ENCODE data around the gene CBLIF. TPM values are rescaled to one million over a fixed set of nuclear protein-coding genes. Genes with fewer than 3 reads are reported as not detected.
"Not testable (repeated sequence)": the region's sequence is repeated elsewhere in the genome, so short reads cannot be mapped to it uniquely, and the experiment has no call there.

CBLIF gene
- polyA plus RNA-seq: not detected

DNA sequence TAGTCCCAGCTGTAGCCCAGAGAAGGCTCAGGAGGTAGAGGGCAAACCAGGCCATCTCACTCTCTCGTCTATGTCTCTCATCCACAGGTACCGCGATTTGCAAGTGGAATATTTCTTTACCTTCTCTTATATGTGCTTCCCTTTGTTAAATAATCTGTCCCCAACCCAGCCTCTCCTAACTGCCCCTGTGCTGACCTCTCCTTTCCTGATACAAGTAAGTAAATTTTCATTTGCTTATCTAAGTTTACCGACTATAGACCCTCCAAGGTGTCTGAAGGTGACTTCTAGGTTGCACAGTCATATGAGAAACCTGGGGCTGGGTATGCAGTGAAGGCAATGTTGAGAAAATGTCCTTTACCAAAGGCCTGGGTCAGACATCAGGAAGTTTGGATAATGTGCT, at the start of gene CBLIF:
Gene CBLIF (minus strand): TSS at position 101 of the 400 bp plus-strand sequence. CDS start 46 bp downstream, at position 55.
- H3K4me1 Mint-ChIP-seq: no peaks in the 10 kb centered on the region
- H3K4me3 Mint-ChIP-seq: no peak within 1 kb of the TSS
- H3K27me3 Mint-ChIP-seq: peaks cover 2% of the 10 kb centered on the region
- no peaks in the 10 kb centered on the region for H3K36me3 Mint-ChIP-seq
- no peak within 1 kb of the TSS for H3K27ac Mint-ChIP-seq
- peaks cover 0 to 4% (median 0%) of the 10 kb centered on the region in 3 donors for H3K9me3 Mint-ChIP-seq

DNA sequence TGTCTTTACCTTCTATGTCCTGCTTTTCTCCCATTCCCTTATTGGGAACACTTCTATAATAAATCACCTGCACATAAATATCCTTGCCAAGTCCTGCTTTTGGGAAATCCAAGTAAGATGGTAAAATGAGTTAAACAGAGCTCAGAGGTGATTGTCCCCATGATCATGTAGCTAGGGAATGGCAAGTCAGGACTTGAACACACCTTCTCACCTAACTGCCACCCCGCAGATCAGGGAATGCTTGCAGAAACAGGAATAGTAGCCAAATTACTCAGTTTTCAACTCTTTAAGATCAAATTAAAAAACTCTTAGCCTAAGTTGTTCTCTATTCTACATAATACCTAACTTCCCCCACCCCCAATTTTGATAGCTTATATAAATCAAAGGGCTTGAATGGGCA, 49.3 kb upstream of the CBLIF start:
- Mint-ChIP-seq H3K4me3 (no peak overlapping the region), H3K27me3 (peaks cover 10% of the 10 kb centered on the region), H3K9me3 (peaks cover 7 to 12% (median 9%) of the 10 kb centered on the region in 3 donors)

DNA sequence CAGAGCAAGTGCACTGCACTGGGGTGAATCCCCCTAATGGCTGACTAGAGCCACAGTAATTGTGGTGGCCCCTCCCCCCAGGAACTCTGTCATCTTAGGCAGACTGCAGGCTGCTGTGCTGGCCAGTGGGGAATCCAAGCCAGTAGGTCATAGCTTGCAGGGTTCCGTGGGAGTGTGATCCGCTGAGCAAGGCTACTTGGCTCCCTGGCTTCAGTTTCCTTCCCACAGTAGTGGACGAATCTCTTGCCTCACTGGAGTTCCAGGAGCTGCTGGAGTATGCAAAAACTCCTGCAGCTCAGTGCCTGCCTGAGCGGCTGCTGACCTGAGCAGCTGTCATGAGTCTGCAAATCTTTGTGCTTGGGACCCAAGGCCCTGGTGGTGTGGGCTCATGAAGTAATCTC, 46.5 kb upstream of the CBLIF start:
- peaks cover 4% of the 10 kb centered on the region for H3K36me3 Mint-ChIP-seq
- H3K27me3 Mint-ChIP-seq: peaks cover 10% of the 10 kb centered on the region
- no peak overlapping the region for H3K4me3 Mint-ChIP-seq
- peaks cover 14 to 28% (median 27%) of the 10 kb centered on the region in 3 donors for H3K9me3 Mint-ChIP-seq
- H3K27ac Mint-ChIP-seq: no peak overlapping the region
- H3K4me1 Mint-ChIP-seq: no peaks in the 10 kb centered on the region

More for the DNA sequence above, 49.3 kb upstream of the CBLIF start:
- no peaks in the 10 kb centered on the region for H3K4me1 Mint-ChIP-seq
- no peak overlapping the region for H3K27ac Mint-ChIP-seq
- peaks cover 2% of the 10 kb centered on the region for H3K36me3 Mint-ChIP-seq

DNA sequence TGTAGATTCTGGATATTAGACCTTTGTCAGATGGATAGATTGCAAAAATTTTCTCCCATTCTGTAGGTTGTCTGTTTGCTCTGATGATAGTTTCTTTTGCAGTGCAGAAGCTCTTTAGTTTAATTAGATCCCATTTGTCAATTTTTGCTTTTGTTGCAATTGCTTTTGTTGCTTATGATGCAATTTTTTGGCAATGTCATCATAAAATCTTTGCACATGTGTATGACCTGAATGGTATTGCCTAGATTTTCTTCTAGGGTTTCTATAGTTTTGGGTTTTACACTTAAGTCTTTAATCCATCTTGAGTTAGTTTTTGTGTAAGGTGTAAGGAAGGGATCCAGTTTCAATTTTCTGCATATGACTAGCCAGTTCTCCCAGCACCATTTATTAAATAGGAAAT, 41.9 kb upstream of the CBLIF start:
- H3K27me3 Mint-ChIP-seq, H3K27ac Mint-ChIP-seq, H3K36me3 Mint-ChIP-seq, H3K4me3 Mint-ChIP-seq, H3K4me1 Mint-ChIP-seq: not testable (repeated sequence)
- peaks cover 14 to 35% (median 27%) of the 10 kb centered on the region in 3 donors for H3K9me3 Mint-ChIP-seq

GRCh38 chr11:59883597-59883996, 38.3 kb upstream of the CBLIF start:
- Mint-ChIP-seq H3K27me3 (peaks cover 2% of the 10 kb centered on the region), H3K27ac (no peak overlapping the region), H3K9me3 (peaks cover 6 to 18% (median 9%) of the 10 kb centered on the region in 3 donors), H3K4me3 (no peak overlapping the region), H3K36me3 (no peaks in the 10 kb centered on the region), H3K4me1 (no peaks in the 10 kb centered on the region)

DNA sequence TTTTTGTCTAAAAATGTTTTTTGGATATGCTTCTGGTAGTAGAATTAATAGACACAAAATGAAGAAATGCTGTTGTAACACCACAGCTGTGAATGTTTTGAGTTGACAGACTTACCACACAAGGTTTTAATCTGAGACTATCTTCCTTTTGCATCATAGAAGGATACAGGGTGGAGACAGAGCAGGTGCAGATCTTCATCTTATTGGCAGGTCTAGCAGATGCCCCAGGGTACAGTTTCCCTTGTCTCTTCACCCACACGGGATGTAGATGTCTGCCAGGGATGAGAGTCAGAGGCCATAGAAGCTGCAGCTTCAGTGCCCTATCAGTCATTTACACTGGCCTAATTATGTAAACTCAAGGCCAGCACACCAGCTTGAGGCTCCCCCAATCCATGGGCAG, 34.3 kb upstream of the CBLIF start:
- H3K27me3 Mint-ChIP-seq: peaks cover 5% of the 10 kb centered on the region
- H3K4me1 Mint-ChIP-seq: no peaks in the 10 kb centered on the region
- H3K27ac Mint-ChIP-seq: no peak overlapping the region
- no peak overlapping the region for H3K4me3 Mint-ChIP-seq
- no peaks in the 10 kb centered on the region for H3K9me3 Mint-ChIP-seq
- H3K36me3 Mint-ChIP-seq: no peaks in the 10 kb centered on the region

GRCh38 chr11:59878575-59878974, 33.3 kb upstream of the CBLIF start, which contains the start of gene OOSP3:
Gene OOSP3, plus strand, starts transcription at chr11:59878782. Its CDS starts 27 bp downstream, at chr11:59878809.
- peaks cover 5% of the 10 kb centered on the region for H3K27me3 Mint-ChIP-seq
- no peaks in the 10 kb centered on the region for H3K36me3 Mint-ChIP-seq
- no peaks in the 10 kb centered on the region for H3K4me1 Mint-ChIP-seq
- no peaks in the 10 kb centered on the region for H3K9me3 Mint-ChIP-seq
- no peak within 1 kb of the TSS for H3K27ac Mint-ChIP-seq
- no peak within 1 kb of the TSS for H3K4me3 Mint-ChIP-seq

- Mint-ChIP-seq H3K36me3 (no peaks in the 10 kb centered on the region), H3K4me1 (no peaks in the 10 kb centered on the region), H3K27me3 (peaks cover 5% of the 10 kb centered on the region), H3K27ac (no peak overlapping the region), H3K9me3 (no peaks in the 10 kb centered on the region), H3K4me3 (no peak overlapping the region)
Observed at GRCh38 chr11:59877784-59878183, 32.5 kb upstream of the CBLIF start.

DNA sequence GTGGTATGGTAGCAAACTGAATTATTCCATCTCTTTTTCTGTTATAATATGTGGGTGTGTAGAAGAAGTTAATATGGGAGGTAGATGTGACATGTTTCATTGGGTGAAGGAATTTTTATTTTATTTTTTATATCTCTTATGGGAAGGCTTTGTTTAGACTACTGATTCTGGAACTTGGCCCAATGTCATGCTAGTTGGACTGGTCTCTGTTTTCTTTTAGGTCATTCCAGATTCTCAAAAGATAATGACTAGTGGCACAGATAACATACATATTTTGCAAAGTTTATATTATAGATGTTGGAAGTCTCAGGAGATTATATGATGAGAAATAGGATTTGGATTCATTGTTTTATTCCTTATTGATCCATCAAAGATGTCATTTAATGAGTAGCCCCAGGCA, 32.0 kb upstream of the CBLIF start:
- peaks cover 5% of the 10 kb centered on the region for H3K27me3 Mint-ChIP-seq
- H3K36me3 Mint-ChIP-seq: no peaks in the 10 kb centered on the region
- no peaks in the 10 kb centered on the region for H3K9me3 Mint-ChIP-seq
- peak overlapping the region in 1 of 3 donors; percentile 13 for H3K27ac Mint-ChIP-seq
- no peak overlapping the region for H3K4me3 Mint-ChIP-seq
- no peaks in the 10 kb centered on the region for H3K4me1 Mint-ChIP-seq

DNA sequence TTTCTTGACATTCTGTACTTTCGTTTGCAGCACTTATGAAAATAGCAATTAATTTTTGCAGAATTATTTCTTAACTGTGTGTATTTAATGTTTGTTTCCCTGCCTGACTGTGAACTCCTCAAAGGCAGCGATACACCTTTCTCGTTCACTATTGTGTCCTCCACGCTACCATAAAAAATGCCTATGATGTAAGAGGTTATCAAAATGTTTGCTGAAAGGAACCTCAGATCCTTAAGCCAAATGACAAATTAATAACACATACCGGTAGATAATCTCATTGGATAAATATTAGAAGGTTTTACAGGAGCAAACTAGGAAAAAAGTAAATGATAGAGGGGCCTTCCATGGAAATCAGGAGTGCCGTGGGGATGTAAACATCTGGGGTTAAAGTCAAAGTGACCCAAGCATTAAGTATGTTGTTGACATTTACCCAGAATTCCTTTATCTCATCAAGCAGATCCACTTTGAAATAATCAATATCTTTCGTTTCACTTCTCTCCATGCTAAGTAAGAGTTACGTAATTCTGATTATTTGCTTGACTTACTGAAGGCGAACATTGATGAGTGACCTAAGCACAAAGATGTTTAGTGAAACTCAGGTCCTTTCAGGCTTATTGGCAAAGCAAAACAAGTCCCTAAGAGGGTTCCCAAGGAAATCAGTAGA, 30.7 kb upstream of the CBLIF start:
- Mint-ChIP-seq H3K27me3 (peaks cover 5% of the 10 kb centered on the region), H3K4me1 (no peaks in the 10 kb centered on the region), H3K9me3 (peaks cover 0 to 2% (median 0%) of the 10 kb centered on the region in 3 donors), H3K4me3 (no peak overlapping the region), H3K36me3 (no peaks in the 10 kb centered on the region), H3K27ac (no peak overlapping the region)

DNA sequence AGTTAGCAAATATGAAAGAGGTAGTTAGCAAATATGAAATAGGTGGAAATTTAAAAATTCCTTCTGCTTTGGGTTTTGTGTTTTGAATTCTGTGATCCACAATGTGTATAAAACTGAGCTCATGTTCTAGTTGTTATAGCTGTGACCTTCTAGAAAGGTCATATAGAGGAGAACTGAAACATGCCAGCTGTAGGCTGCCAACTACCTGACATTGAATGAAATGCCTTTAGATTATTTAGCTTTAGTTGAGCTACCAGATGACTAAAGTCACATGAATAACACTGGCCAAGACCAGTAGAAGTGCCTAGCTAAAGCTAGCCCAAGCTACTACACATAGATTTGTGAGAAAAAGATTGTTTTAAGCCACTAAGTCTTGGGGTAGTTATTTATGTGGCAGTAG, 26.8 kb upstream of the CBLIF start:
- no peaks in the 10 kb centered on the region for H3K36me3 Mint-ChIP-seq
- peak overlapping the region in 1 of 3 donors; percentile 40 for H3K27ac Mint-ChIP-seq
- H3K27me3 Mint-ChIP-seq: peaks cover 3% of the 10 kb centered on the region
- H3K4me3 Mint-ChIP-seq: no peak overlapping the region
- no peaks in the 10 kb centered on the region for H3K4me1 Mint-ChIP-seq
- H3K9me3 Mint-ChIP-seq: peaks cover 2 to 10% (median 2%) of the 10 kb centered on the region in 3 donors

DNA sequence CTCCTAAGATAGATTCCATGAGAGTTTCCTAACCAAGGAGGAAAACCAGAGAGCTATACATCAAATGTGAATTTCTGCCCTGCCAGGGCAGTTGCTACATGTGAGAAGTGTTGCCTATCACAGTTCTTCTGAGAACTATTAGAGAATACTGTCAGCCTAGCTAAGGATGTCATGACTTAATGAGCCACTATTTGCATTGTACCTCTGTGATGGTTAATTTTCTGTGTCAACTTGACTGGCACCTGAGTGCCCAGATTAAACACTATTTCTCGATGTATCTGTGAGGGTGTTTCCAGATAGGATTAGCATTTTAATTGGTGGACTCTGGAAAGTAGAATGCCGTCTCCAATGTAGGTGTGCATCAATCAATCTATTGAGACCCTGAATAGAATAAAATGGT, 22.6 kb upstream of the CBLIF start:
- Mint-ChIP-seq H3K27ac (no peak overlapping the region), H3K4me1 (no peaks in the 10 kb centered on the region), H3K9me3 (peaks cover 2 to 10% (median 2%) of the 10 kb centered on the region in 3 donors), H3K36me3 (no peaks in the 10 kb centered on the region), H3K27me3 (peaks cover 8% of the 10 kb centered on the region), H3K4me3 (no peak overlapping the region)

GRCh38 chr11:59866836-59867235, 21.5 kb upstream of the CBLIF start:
- H3K9me3 Mint-ChIP-seq: peaks cover 2 to 10% (median 2%) of the 10 kb centered on the region in 3 donors
- no peak overlapping the region for H3K4me3 Mint-ChIP-seq
- no peak overlapping the region for H3K27ac Mint-ChIP-seq
- H3K27me3 Mint-ChIP-seq: peaks cover 8% of the 10 kb centered on the region
- no peaks in the 10 kb centered on the region for H3K4me1 Mint-ChIP-seq
- no peaks in the 10 kb centered on the region for H3K36me3 Mint-ChIP-seq

DNA sequence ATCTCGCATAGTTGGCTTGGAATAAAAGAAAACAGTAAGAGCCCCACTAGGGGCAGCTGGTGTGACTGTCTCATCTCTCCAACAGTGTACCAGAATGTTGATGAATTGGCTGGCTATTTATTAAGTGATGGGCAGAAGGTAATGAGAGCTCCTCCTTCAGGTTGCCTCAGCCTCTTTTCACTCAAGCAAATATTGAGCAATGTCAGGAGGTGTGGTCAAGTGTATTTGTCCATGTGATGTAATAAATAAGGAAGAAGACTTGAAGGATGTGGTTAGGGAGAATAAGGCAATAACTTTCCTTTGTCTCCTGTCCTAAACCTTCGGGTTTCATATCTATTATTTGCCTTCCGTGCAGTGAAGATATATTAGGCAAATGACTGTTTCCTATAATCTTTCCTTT, 21.1 kb upstream of the CBLIF start, which contains the start of gene TCN1:
Gene TCN1 (minus strand): TSS at position 91 of the 400 bp plus-strand sequence. CDS start 17 bp downstream, at position 74.
- Mint-ChIP-seq H3K27me3 (peaks cover 8% of the 10 kb centered on the region), H3K36me3 (no peaks in the 10 kb centered on the region), H3K4me1 (no peaks in the 10 kb centered on the region), H3K27ac (no peak within 1 kb of the TSS), H3K9me3 (peaks cover 0 to 10% (median 2%) of the 10 kb centered on the region in 3 donors), H3K4me3 (no peak within 1 kb of the TSS)

DNA sequence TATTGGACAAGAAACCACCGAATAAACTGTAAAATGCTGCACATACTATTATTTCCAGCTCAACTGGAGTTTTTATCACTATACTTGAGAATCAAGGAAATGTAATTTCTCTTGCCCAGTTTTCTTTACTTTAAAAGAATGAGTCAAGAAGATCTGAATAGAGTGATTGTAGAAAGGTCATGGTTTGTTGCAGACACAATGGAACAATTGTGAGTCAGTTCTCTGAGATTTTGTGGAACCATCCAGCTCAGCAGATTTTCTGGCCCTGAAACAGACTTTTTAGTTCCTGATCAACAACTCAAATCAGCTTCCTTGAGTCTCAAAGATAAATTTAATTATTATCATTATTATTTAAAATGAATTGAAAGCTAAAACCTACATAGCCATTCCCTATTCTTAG, 19.7 kb upstream of the CBLIF start:
- Mint-ChIP-seq H3K4me3 (no peak overlapping the region), H3K27ac (no peak overlapping the region), H3K27me3 (peaks cover 8% of the 10 kb centered on the region), H3K36me3 (no peaks in the 10 kb centered on the region), H3K4me1 (no peaks in the 10 kb centered on the region), H3K9me3 (peaks cover 0 to 4% (median 0%) of the 10 kb centered on the region in 3 donors)

DNA sequence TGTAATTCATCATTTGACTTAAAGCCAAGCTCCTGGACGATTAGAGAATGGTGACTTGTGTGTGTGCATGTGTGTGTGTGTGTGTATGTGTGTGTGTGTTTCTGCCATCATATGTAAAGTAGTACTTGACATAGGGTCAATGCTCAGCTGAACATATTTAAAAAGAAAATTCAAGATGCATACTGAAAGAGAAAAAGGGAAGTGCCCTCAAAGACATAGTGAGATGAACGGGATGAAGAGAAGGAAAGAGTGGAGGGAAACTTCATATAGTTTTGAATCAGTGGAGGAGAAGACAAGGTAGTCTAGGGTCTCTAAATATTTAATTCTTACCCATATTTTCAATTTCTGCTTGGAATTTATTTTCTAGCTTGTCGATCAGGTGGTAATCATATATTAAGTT, 17.0 kb upstream of the CBLIF start:
- no peak overlapping the region for H3K4me3 Mint-ChIP-seq
- H3K4me1 Mint-ChIP-seq: no peaks in the 10 kb centered on the region
- H3K36me3 Mint-ChIP-seq: no peaks in the 10 kb centered on the region
- H3K9me3 Mint-ChIP-seq: peaks cover 0 to 3% (median 0%) of the 10 kb centered on the region in 3 donors
- peaks cover 11% of the 10 kb centered on the region for H3K27me3 Mint-ChIP-seq
- H3K27ac Mint-ChIP-seq: no peak overlapping the region

Data from IgD-negative memory B cell (primary cell).